Midbrain (tissue), 1 donor: ENCODE data around the gene CPSF7.
A peak's percentile ranks its signal among the peaks of the same experiment; 100 is the strongest.
"Not testable (repeated sequence)": the region's sequence is repeated elsewhere in the genome, so short reads cannot be mapped to it uniquely, and the experiment has no call there.

Experiments used
- DNase-seq: peaks from one replicate; lab custom pipeline; 2025; lab: John Stamatoyannopoulos, UW

CPSF7 gene

GRCh38 chr11:61384271-61385242, 45.2 kb downstream of the CPSF7 start:
- no peak for DNase-seq

- DNase-seq = not testable (repeated sequence)
Measured at GRCh38 chr11:61383859-61384258, 45.9 kb downstream of the CPSF7 start.

GRCh38 chr11:61380884-61381283, 48.9 kb downstream of the CPSF7 start:
- no peak for DNase-seq

- DNase-seq = peak; percentile 7
Measured at GRCh38 chr11:61378713-61379313, 51.0 kb downstream of the CPSF7 start.

GRCh38 chr11:61377461-61378160, 52.2 kb downstream of the CPSF7 start:
- no peak for DNase-seq

- DNase-seq = no peak
Measured at GRCh38 chr11:61375761-61376108, 54.0 kb downstream of the CPSF7 start.

GRCh38 chr11:61372659-61373420, 56.9 kb downstream of the CPSF7 start:
- DNase-seq = no peak

GRCh38 chr11:61370349-61371005, 59.3 kb downstream of the CPSF7 start:
- no peak for DNase-seq

- peak; percentile 12 for DNase-seq
Measured at GRCh38 chr11:61369372-61370348, 60.1 kb downstream of the CPSF7 start.

GRCh38 chr11:61368646-61369045, 61.1 kb downstream of the CPSF7 start:
- DNase-seq = no peak

GRCh38 chr11:61367406-61367805, 62.4 kb downstream of the CPSF7 start:
- no peak for DNase-seq

GRCh38 chr11:61364012-61364675, 65.6 kb downstream of the CPSF7 start:
- no peak for DNase-seq

- DNase-seq = no peak
Measured at GRCh38 chr11:61362542-61362875, 67.3 kb downstream of the CPSF7 start.

GRCh38 chr11:61361741-61362541, 67.8 kb downstream of the CPSF7 start, which contains the start of the genes CYB561A3 and TMEM138:
TSS of gene CYB561A3 (minus strand) at chr11:61361882. CDS start at chr11:61356713, 5,169 bp downstream.
TSS of gene TMEM138 (plus strand) at chr11:61362374. CDS start at chr11:61364391, 2,017 bp downstream.
- DNase-seq = peak; percentile 94

GRCh38 chr11:61361237-61361740, 68.5 kb downstream of the CPSF7 start:
- no peak for DNase-seq

GRCh38 chr11:61359516-61359915, 70.3 kb downstream of the CPSF7 start:
- no peak for DNase-seq

- DNase-seq = no peak
Measured at GRCh38 chr11:61358566-61358965, 71.2 kb downstream of the CPSF7 start.

- DNase-seq = no peak
Measured at GRCh38 chr11:61357894-61358239, 71.9 kb downstream of the CPSF7 start.
